Endodermal cell (in vitro differentiated cells): ENCODE data around the gene MTHFD1L. TPM values are rescaled to one million over a fixed set of nuclear protein-coding genes. Genes with fewer than 3 reads are reported as not detected.
"Not testable (repeated sequence)": the region's sequence is repeated elsewhere in the genome, so short reads cannot be mapped to it uniquely, and the experiment has no call there.

ENCODE experiments used
- DNase-seq: peaks from one replicate; pipeline ENCODE4 v3.0.0-alpha.2; 2017
- H3K27ac ChIP-seq: 2 replicates; pipeline ENCODE4 v1.5.1; 2013; ENCODE audit warnings: mild to moderate bottlenecking, low read depth, low read length, moderate library complexity
- H3K27me3 ChIP-seq: 2 replicates; pipeline ENCODE4 v1.6.1; 2013; ENCODE audit warnings: mild to moderate bottlenecking, low read length, moderate library complexity; ENCODE audit not compliant: insufficient read depth, control insufficient read depth, poor library complexity, severe bottlenecking
- H3K36me3 ChIP-seq: 2 replicates; pipeline ENCODE4 v1.7.0; 2013; ENCODE audit warnings: mild to moderate bottlenecking, low read length, moderate library complexity; ENCODE audit not compliant: control insufficient read depth, insufficient read depth
- H3K4me1 ChIP-seq: one replicate; pipeline ENCODE4 v1.7.0; 2013; ENCODE audit warnings: low read length; ENCODE audit not compliant: control insufficient read depth, insufficient read depth
- H3K4me3 ChIP-seq: 2 replicates; pipeline ENCODE4 v1.5.1; 2013; ENCODE audit warnings: mild to moderate bottlenecking, low read length, moderate library complexity
- H3K9ac ChIP-seq: 2 replicates; pipeline ENCODE4 v1.6.1; 2013; ENCODE audit warnings: mild to moderate bottlenecking, low read length, moderate library complexity; ENCODE audit not compliant: poor library complexity, severe bottlenecking; ENCODE audit errors: extremely low read depth
- H3K9me3 ChIP-seq: 2 replicates; pipeline ENCODE4 v1.6.1; 2013; ENCODE audit warnings: mild to moderate bottlenecking, low read length, moderate library complexity; ENCODE audit not compliant: control insufficient read depth
- H3K27ac Mint-ChIP-seq: 2 replicates; pipeline ENCODE4 v1.8.0; 2020; ENCODE audit warnings: mixed read lengths
- H3K27me3 Mint-ChIP-seq: 2 replicates; pipeline ENCODE4 v1.8.0; 2021; ENCODE audit warnings: mild to moderate bottlenecking, mixed read lengths; ENCODE audit not compliant: insufficient read depth
- H3K36me3 Mint-ChIP-seq: 2 replicates; pipeline ENCODE4 v1.8.0; 2020; ENCODE audit warnings: low read depth, mixed read lengths
- H3K4me1 Mint-ChIP-seq: 2 replicates; pipeline ENCODE4 v1.8.0; 2020; ENCODE audit warnings: mixed read lengths
- H3K4me3 Mint-ChIP-seq: 2 replicates; pipeline ENCODE4 v1.8.0; 2020; ENCODE audit warnings: mild to moderate bottlenecking, moderate library complexity, mixed read lengths
- H3K9me3 Mint-ChIP-seq: 2 replicates; pipeline ENCODE4 v1.8.0; 2020; ENCODE audit warnings: mild to moderate bottlenecking, mixed read lengths
- CTCF ChIP-seq: fragments of 200-600 bp; sonication (generic); conservative IDR thresholded peaks from 2 replicates; pipeline ENCODE4 v1.5.0; 2021; ENCODE audit warnings: antibody characterized with exemption, mild to moderate bottlenecking
- WGBS, 2 experiments: methylation state at CpG; one replicate each; pipeline versions ENCODE4 v1.1.5 to v1.1.7; 2013; ENCODE audit warnings: missing lambda C conversion rate in 2 of 2, mixed read lengths in 1 of 2; ENCODE audit not compliant: insufficient coverage in 1 of 2, insufficient read length in 1 of 2; 5-methylcytosine and 5-hydroxymethylcytosine counted together
- total RNA-seq, 2 donors: library from RNA; stranded (reverse); fragmentation: NEBNext Ultra II Directional in 1 of 2; extraction: Animal tissue kit (Norgen Biotek cat#: 25700) in 1 of 2; gene quantifications; 2 replicates in 1 of 2; 3 replicates in 1 of 2; pipeline ENCODE4 v1.2.1, GENCODE V29; 2021

The MTHFD1L gene
- total RNA-seq, 2 donors from 2014 or later = 70.2 to 72.6 TPM

GRCh38 chr6:151121900-151122299, 256.4 kb downstream of the MTHFD1L start:
- 100% methylated on average over 1 of the region's 1 CpG for WGBS, 2 experiments
- Mint-ChIP-seq H3K27ac (no peak overlapping the region), H3K4me3 (no peak overlapping the region), H3K4me1 (peaks cover 4% of the 10 kb centered on the region), H3K9me3 (peaks cover 2% of the 10 kb centered on the region), H3K27me3 (peaks cover 2% of the 10 kb centered on the region), H3K36me3 (no peaks in the 10 kb centered on the region)
- Histone ChIP-seq H3K4me3 (no peak overlapping the region), H3K9me3 (no peaks in the 10 kb centered on the region), H3K4me1 (no peaks in the 10 kb centered on the region), H3K36me3 (no peaks in the 10 kb centered on the region), H3K27me3 (no peaks in the 10 kb centered on the region), H3K27ac (no peak overlapping the region), H3K9ac (no peak overlapping the region)
- no peak for TF ChIP-seq CTCF
- DNase-seq = no peak

- not testable (repeated sequence) for H3K9ac ChIP-seq, H3K4me3 Mint-ChIP-seq, H3K9me3 ChIP-seq, H3K27ac Mint-ChIP-seq, H3K4me3 ChIP-seq, H3K4me1 ChIP-seq, H3K4me1 Mint-ChIP-seq, H3K27ac ChIP-seq, H3K36me3 Mint-ChIP-seq, DNase-seq, H3K27me3 ChIP-seq, H3K36me3 ChIP-seq
- Mint-ChIP-seq H3K27me3 (peaks cover 16% of the 10 kb centered on the region), H3K9me3 (peaks cover 15% of the 10 kb centered on the region)
- 93 to 97% methylated on average over 5 to 8 of the region's 8 CpGs for WGBS, 2 experiments
Observed at GRCh38 chr6:151123641-151124040, 258.1 kb downstream of the MTHFD1L start.

GRCh38 chr6:151125242-151125641, 259.7 kb downstream of the MTHFD1L start:
- not testable (repeated sequence) for H3K27me3 ChIP-seq, H3K4me3 Mint-ChIP-seq, H3K36me3 ChIP-seq, H3K9me3 ChIP-seq, H3K27ac ChIP-seq, H3K27ac Mint-ChIP-seq, H3K4me1 ChIP-seq, H3K4me3 ChIP-seq, H3K9ac ChIP-seq, DNase-seq, H3K36me3 Mint-ChIP-seq
- H3K9me3 Mint-ChIP-seq = peaks cover 15% of the 10 kb centered on the region
- peaks cover 24% of the 10 kb centered on the region for H3K27me3 Mint-ChIP-seq
- H3K4me1 Mint-ChIP-seq = peaks cover 20% of the 10 kb centered on the region
- 85 to 100% methylated on average over 2 of the region's 2 CpGs for WGBS, 2 experiments

- DNase-seq = not testable (repeated sequence)
Observed at GRCh38 chr6:151125651-151126416, 260.3 kb downstream of the MTHFD1L start.

GRCh38 chr6:151126417-151126724, 260.9 kb downstream of the MTHFD1L start:
- WGBS, 2 experiments = 96 to 97% methylated on average over 3 to 4 of the region's 4 CpGs

More at GRCh38 chr6:151125651-151126416, 260.3 kb downstream of the MTHFD1L start:
- H3K9me3 ChIP-seq, H3K4me1 ChIP-seq, H3K4me3 Mint-ChIP-seq, H3K36me3 ChIP-seq, H3K27ac Mint-ChIP-seq, H3K9ac ChIP-seq, H3K36me3 Mint-ChIP-seq, H3K27me3 ChIP-seq, H3K4me3 ChIP-seq, H3K27ac ChIP-seq: not testable (repeated sequence)
- peaks cover 15% of the 10 kb centered on the region for H3K9me3 Mint-ChIP-seq
- peaks cover 27% of the 10 kb centered on the region for H3K27me3 Mint-ChIP-seq
- WGBS, 2 experiments = 81 to 85% methylated on average over 3 to 4 of the region's 6 CpGs
- H3K4me1 Mint-ChIP-seq = peaks cover 24% of the 10 kb centered on the region

GRCh38 chr6:151127133-151127798, 261.8 kb downstream of the MTHFD1L start:
- H3K27me3 ChIP-seq, H3K4me1 ChIP-seq, H3K36me3 ChIP-seq, H3K9ac ChIP-seq, DNase-seq, H3K27ac Mint-ChIP-seq, H3K27ac ChIP-seq, H3K4me3 Mint-ChIP-seq, H3K4me3 ChIP-seq, H3K9me3 ChIP-seq, H3K36me3 Mint-ChIP-seq: not testable (repeated sequence)
- WGBS, 2 experiments = 97 to 100% methylated on average over 1 to 5 of the region's 5 CpGs
- H3K9me3 Mint-ChIP-seq = peaks cover 15% of the 10 kb centered on the region
- peaks cover 28% of the 10 kb centered on the region for H3K27me3 Mint-ChIP-seq
- peaks cover 24% of the 10 kb centered on the region for H3K4me1 Mint-ChIP-seq

More at GRCh38 chr6:151126417-151126724, 260.9 kb downstream of the MTHFD1L start:
- Mint-ChIP-seq H3K4me1 (peaks cover 24% of the 10 kb centered on the region), H3K27me3 (peaks cover 28% of the 10 kb centered on the region), H3K9me3 (peaks cover 15% of the 10 kb centered on the region)
- DNase-seq, H3K4me3 Mint-ChIP-seq, H3K36me3 ChIP-seq, H3K27ac ChIP-seq, H3K4me1 ChIP-seq, H3K9ac ChIP-seq, H3K36me3 Mint-ChIP-seq, H3K9me3 ChIP-seq, H3K27me3 ChIP-seq, H3K27ac Mint-ChIP-seq, H3K4me3 ChIP-seq: not testable (repeated sequence)
